HEK293T (cell line): Measurements from ENCODE around the gene TMEM59.

Source experiments
- CTCF ChIA-PET: fragments of 350-600 bp; formaldehyde crosslinking; extraction: SDS; loops from one replicate; lab custom pipeline; 2021; ENCODE audit warnings: antibody characterized with exemption, inconsistent platforms; lab: Yijun Ruan, JAX
- POLR2A ChIA-PET: fragments of 350-600 bp; formaldehyde crosslinking; extraction: SDS; loops from one replicate; lab custom pipeline; 2020; ENCODE audit warnings: antibody characterized with exemption, inconsistent platforms; lab: Yijun Ruan, JAX
- DNase-seq: peaks from one replicate; pipeline ENCODE4 v3.0.0; 2012; ENCODE audit warnings: mixed read lengths; ENCODE audit errors: extremely low spot score
- ARNT ChIP-seq: fragments of 450-650 bp; IDR thresholded peaks from 2 replicates; pipeline ENCODE4 v1.6.1; 2017; ENCODE audit warnings: mild to moderate bottlenecking
- BHLHE40 ChIP-seq: fragments of 450-650 bp; IDR thresholded peaks from 2 replicates; pipeline ENCODE4 v1.6.1; 2016; ENCODE audit warnings: mild to moderate bottlenecking, moderate library complexity, borderline replicate concordance
- CTBP1 ChIP-seq: fragments of 450-650 bp; IDR thresholded peaks from 2 replicates; pipeline ENCODE4 v1.6.1; 2016; ENCODE audit warnings: borderline replicate concordance
- ELF4 ChIP-seq: fragments of 450-650 bp; IDR thresholded peaks from 2 replicates; pipeline ENCODE4 v1.6.1; 2017; ENCODE audit warnings: antibody characterized with exemption
- FOXA1 ChIP-seq: fragments of 450-650 bp; IDR thresholded peaks from 2 replicates; pipeline ENCODE4 v1.6.1; 2016; ENCODE audit warnings: mild to moderate bottlenecking
- FOXK2 ChIP-seq: fragments of 450-650 bp; IDR thresholded peaks from 2 replicates; pipeline ENCODE4 v1.6.1; 2016; ENCODE audit warnings: mild to moderate bottlenecking
- FOXM1 ChIP-seq: fragments of 450-650 bp; IDR thresholded peaks from 2 replicates; pipeline ENCODE4 v1.6.1; 2017; ENCODE audit warnings: mild to moderate bottlenecking, borderline replicate concordance
- HDGF ChIP-seq: fragments of 450-650 bp; IDR thresholded peaks from 2 replicates; pipeline ENCODE4 v1.6.1; 2017; ENCODE audit warnings: antibody characterized with exemption, borderline replicate concordance
- L3MBTL2 ChIP-seq: fragments of 450-650 bp; conservative IDR thresholded peaks from 2 replicates; pipeline ENCODE4 v1.6.1; 2016; ENCODE audit warnings: mild to moderate bottlenecking
- LEF1 ChIP-seq: fragments of 450-650 bp; IDR thresholded peaks from 2 replicates; pipeline ENCODE4 v1.6.1; 2017; ENCODE audit warnings: mild to moderate bottlenecking, borderline replicate concordance
- NFRKB ChIP-seq: fragments of 450-650 bp; IDR thresholded peaks from 2 replicates; pipeline ENCODE4 v1.6.1; 2016; ENCODE audit warnings: mild to moderate bottlenecking, moderate library complexity
- PKNOX1 ChIP-seq: fragments of 450-650 bp; IDR thresholded peaks from 2 replicates; pipeline ENCODE4 v1.6.1; 2016
- SP1 ChIP-seq: fragments of 450-650 bp; IDR thresholded peaks from 2 replicates; pipeline ENCODE4 v1.6.1; 2017
- SUZ12 ChIP-seq: fragments of 450-650 bp; IDR thresholded peaks from 2 replicates; pipeline ENCODE4 v1.6.1; 2016; ENCODE audit warnings: mild to moderate bottlenecking
- TARDBP ChIP-seq: fragments of 450-650 bp; IDR thresholded peaks from 2 replicates; pipeline ENCODE4 v1.6.1; 2016
- ZNF384 ChIP-seq: fragments of 450-650 bp; IDR thresholded peaks from 2 replicates; pipeline ENCODE4 v1.6.1; 2016

Gene TMEM59

GRCh38 chr1:54094001-54094729, 41.2 kb upstream of the TMEM59 start:
- no peak for DNase-seq
- ChIA-PET POLR2A (no interaction called here), CTCF (interaction anchor here (1.0 kb wide), 1 partner anchor 8 kb away, joined by 3 read pairs; no protein-coding TSS in a partner anchor)
- TF ChIP-seq BHLHE40: no peak
- TF ChIP-seq FOXK2: no peak
- no peak for TF ChIP-seq SP1
- no peak for TF ChIP-seq PKNOX1
- no peak for TF ChIP-seq TARDBP
- TF ChIP-seq HDGF: no peak
- no peak for TF ChIP-seq ZNF384
- TF ChIP-seq FOXM1: no peak
- TF ChIP-seq LEF1: no peak
- TF ChIP-seq NFRKB: no peak
- no peak for TF ChIP-seq CTBP1
- no peak for TF ChIP-seq FOXA1
- TF ChIP-seq SUZ12: no peak
- no peak for TF ChIP-seq ARNT
- TF ChIP-seq ELF4: no peak
- no peak for TF ChIP-seq L3MBTL2

DNA sequence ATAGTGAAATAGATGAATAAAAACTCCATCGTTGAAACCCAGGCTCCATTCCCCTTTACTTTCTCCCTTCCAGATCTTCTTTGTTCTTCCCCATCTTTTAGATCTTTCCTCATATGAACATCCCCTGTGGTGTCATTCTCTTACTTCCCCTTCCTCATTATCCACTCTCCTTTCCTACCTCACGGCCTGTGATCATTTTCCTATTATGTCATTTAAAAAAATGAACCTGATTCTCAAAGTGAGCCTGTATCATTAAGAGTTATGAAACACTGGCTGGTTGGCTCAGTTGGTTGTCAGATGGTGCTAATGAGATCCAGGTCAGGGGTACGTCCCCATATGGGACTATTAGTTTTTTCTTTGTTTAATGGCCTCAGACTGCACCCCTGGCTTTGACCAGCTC, 38.7 kb upstream of the TMEM59 start:
- DNase-seq: no peak
- TF ChIP-seq FOXM1 (no peak), NFRKB (no peak), ELF4 (no peak), FOXA1 (no peak), TARDBP (no peak), ZNF384 (no peak), BHLHE40 (no peak), FOXK2 (no peak), PKNOX1 (no peak), ARNT (no peak), HDGF (no peak), SUZ12 (no peak), L3MBTL2 (no peak), LEF1 (no peak), SP1 (no peak), CTBP1 (no peak)
- CTCF ChIA-PET: interaction anchor here (0.6 to 1.2 kb wide), 2 partner anchors 10 to 23 kb away, joined by 3 to 6 read pairs; no protein-coding TSS in a partner anchor
- POLR2A ChIA-PET: no interaction called here

DNA sequence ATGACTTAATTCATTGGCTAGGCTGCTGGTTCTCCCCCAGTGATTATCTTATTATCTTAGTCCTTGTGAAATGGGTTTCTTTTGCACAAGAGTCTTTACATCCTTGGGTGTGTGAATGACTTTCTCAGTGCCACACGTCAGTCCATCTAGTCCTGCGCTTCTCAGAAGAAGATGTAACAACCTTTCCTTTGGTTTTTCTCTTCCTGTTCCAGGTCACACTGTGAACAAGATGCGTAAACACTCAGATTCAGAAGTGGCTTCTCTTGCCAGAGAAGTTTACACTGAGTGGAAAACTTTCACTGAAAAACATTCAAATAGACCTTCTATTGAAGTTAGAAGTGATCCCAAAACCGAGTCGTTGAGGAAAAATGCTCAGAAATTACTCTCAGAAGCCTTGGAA, 35.4 kb upstream of the TMEM59 start:
- TF ChIP-seq L3MBTL2 (no peak), CTBP1 (no peak)
- POLR2A ChIA-PET: no interaction called here
- DNase-seq: no peak
- CTCF ChIA-PET: no interaction called here

DNA sequence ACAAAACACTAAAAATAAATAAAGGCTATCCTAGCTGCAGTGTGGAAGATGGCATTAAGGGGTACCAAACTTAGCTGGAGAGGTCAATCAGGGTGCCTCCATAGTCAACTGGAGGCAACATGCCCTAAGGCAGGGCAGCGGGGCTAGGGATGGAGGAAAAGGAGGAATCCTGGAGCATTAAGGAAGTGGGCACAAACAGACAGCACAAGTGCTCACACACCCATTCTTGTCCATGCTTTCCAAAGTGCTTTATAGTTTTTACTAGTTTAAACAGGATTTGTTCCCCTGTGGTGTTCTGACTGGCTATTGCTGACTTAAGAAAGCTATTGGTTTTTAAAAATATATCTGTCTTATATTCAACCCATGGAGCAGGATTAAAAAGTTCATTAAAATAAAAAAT, 33.8 kb upstream of the TMEM59 start:
- POLR2A ChIA-PET: interaction anchor here (1.0 kb wide), 1 partner anchor 27 kb away, joined by 3 read pairs; no protein-coding TSS in a partner anchor
- TF ChIP-seq FOXA1 (no peak), L3MBTL2 (no peak), LEF1 (no peak), NFRKB (no peak), ELF4 (no peak), ARNT (no peak), PKNOX1 (no peak), FOXM1 (no peak), FOXK2 (no peak), SP1 (no peak), TARDBP (no peak), SUZ12 (no peak), CTBP1 (no peak), BHLHE40 (no peak), ZNF384 (no peak)
- CTCF ChIA-PET: interaction anchor here (0.7 to 0.8 kb wide), 2 partner anchors 8 to 12 kb away, joined by 3 read pairs; no protein-coding TSS in a partner anchor
- DNase-seq: no peak

- POLR2A ChIA-PET: no interaction called here
- TF ChIP-seq ZNF384 (no peak), SP1 (no peak), FOXK2 (no peak), ARNT (no peak), PKNOX1 (no peak), LEF1 (no peak), NFRKB (no peak), SUZ12 (no peak), BHLHE40 (no peak), ELF4 (no peak), TARDBP (no peak), FOXA1 (no peak)
- CTCF ChIA-PET: no interaction called here
- DNase-seq: no peak
These were observed 31.8 kb upstream of the TMEM59 start for GRCh38 chr1:54084794-54085193.
